Neural crest cell (in vitro differentiated cells): ENCODE measurements around the gene ABI2. TPM values are rescaled to one million over a fixed set of nuclear protein-coding genes. Genes with fewer than 3 reads are reported as not detected.
"Not testable (repeated sequence)": the region's sequence is repeated elsewhere in the genome, so short reads cannot be mapped to it uniquely, and the experiment has no call there.

Experiments used
- DNase-seq: peaks from one replicate; pipeline ENCODE4 v3.0.0; 2021; ENCODE audit warnings: low read depth, mixed read lengths, low spot score
- H3K27ac Mint-ChIP-seq: one replicate; pipeline ENCODE4 v1.8.0; 2021; ENCODE audit warnings: mild to moderate bottlenecking, mixed read lengths; ENCODE audit not compliant: unreplicated experiment
- H3K27me3 Mint-ChIP-seq: 2 replicates; pipeline ENCODE4 v1.8.0; 2021; ENCODE audit warnings: low read depth, mild to moderate bottlenecking, mixed read lengths
- H3K36me3 Mint-ChIP-seq: 2 replicates; pipeline ENCODE4 v1.8.0; 2021; ENCODE audit warnings: low read depth, mild to moderate bottlenecking, mixed read lengths
- H3K4me1 Mint-ChIP-seq: 2 replicates; pipeline ENCODE4 v1.8.0; 2021; ENCODE audit warnings: mixed read lengths
- H3K4me3 Mint-ChIP-seq: one replicate; pipeline ENCODE4 v1.8.0; 2021; ENCODE audit warnings: mild to moderate bottlenecking, mixed read lengths
- H3K9me3 Mint-ChIP-seq: 2 replicates; pipeline ENCODE4 v1.8.0; 2021; ENCODE audit warnings: mixed read lengths
- CTCF ChIP-seq: fragments of 200-600 bp; sonication (generic); conservative IDR thresholded peaks from 2 replicates; pipeline ENCODE4 v1.5.0; 2021; ENCODE audit warnings: antibody characterized with exemption, mild to moderate bottlenecking
- total RNA-seq: library from RNA; stranded (reverse); gene quantifications from 2 replicates; pipeline ENCODE4 v1.2.1, GENCODE V29; 2021

ABI2 gene
- total RNA-seq, 1 donor from 2014 or later = 147 TPM

GRCh38 chr2:203301667-203302066 is 26.5 kb upstream of the ABI2 start:
- H3K27ac Mint-ChIP-seq = no peak overlapping the region
- H3K9me3 Mint-ChIP-seq = no peaks in the 10 kb centered on the region
- no peak for TF ChIP-seq CTCF
- H3K27me3 Mint-ChIP-seq = no peaks in the 10 kb centered on the region
- no peaks in the 10 kb centered on the region for H3K36me3 Mint-ChIP-seq
- H3K4me1 Mint-ChIP-seq = no peaks in the 10 kb centered on the region
- no peak for DNase-seq
- H3K4me3 Mint-ChIP-seq = no peak overlapping the region

- not testable (repeated sequence) for H3K4me1 Mint-ChIP-seq, H3K4me3 Mint-ChIP-seq, H3K36me3 Mint-ChIP-seq, DNase-seq, H3K9me3 Mint-ChIP-seq, H3K27ac Mint-ChIP-seq, H3K27me3 Mint-ChIP-seq
Observed at GRCh38 chr2:203302586-203302985, 25.6 kb upstream of the ABI2 start.

GRCh38 chr2:203310688-203311436 is 17.3 kb upstream of the ABI2 start:
- no peak overlapping the region for H3K4me3 Mint-ChIP-seq
- no peak for TF ChIP-seq CTCF
- H3K27me3 Mint-ChIP-seq = no peaks in the 10 kb centered on the region
- peaks cover 3% of the 10 kb centered on the region for H3K9me3 Mint-ChIP-seq
- no peak overlapping the region for H3K27ac Mint-ChIP-seq
- H3K4me1 Mint-ChIP-seq = no peaks in the 10 kb centered on the region
- H3K36me3 Mint-ChIP-seq = peaks cover 19% of the 10 kb centered on the region
- no peak for DNase-seq

GRCh38 chr2:203326356-203326755 is 1.8 kb upstream of the ABI2 start:
- no peak for TF ChIP-seq CTCF
- Mint-ChIP-seq H3K9me3 (no peaks in the 10 kb centered on the region), H3K27ac (no peak overlapping the region), H3K4me1 (peaks cover 33% of the 10 kb centered on the region), H3K27me3 (peaks cover 4% of the 10 kb centered on the region), H3K36me3 (peaks cover 3% of the 10 kb centered on the region), H3K4me3 (peak overlapping the region; percentile 68)
- no peak for DNase-seq

- H3K4me1 Mint-ChIP-seq = peaks cover 33% of the 10 kb centered on the region
- H3K9me3 Mint-ChIP-seq = no peaks in the 10 kb centered on the region
- H3K36me3 Mint-ChIP-seq = peaks cover 5% of the 10 kb centered on the region
- no peak for TF ChIP-seq CTCF
- H3K4me3 Mint-ChIP-seq = peak overlapping the region; percentile 94
- H3K27ac Mint-ChIP-seq = peak overlapping the region; percentile 100
- DNase-seq = no peak
- H3K27me3 Mint-ChIP-seq = peaks cover 4% of the 10 kb centered on the region
Observed at GRCh38 chr2:203327582-203327900, 653 bp upstream of the ABI2 start.

- DNase-seq = peak; percentile 32
- Mint-ChIP-seq H3K4me3 (peak overlapping the region; percentile 95), H3K9me3 (no peaks in the 10 kb centered on the region), H3K27ac (peak overlapping the region; percentile 90), H3K27me3 (peaks cover 4% of the 10 kb centered on the region), H3K4me1 (peaks cover 37% of the 10 kb centered on the region), H3K36me3 (peaks cover 5% of the 10 kb centered on the region)
- no peak for TF ChIP-seq CTCF
Observed at GRCh38 chr2:203328760-203329540, 756 bp downstream of the ABI2 start.
